ENCODE data around the gene CTNNB1.
A peak's percentile ranks its signal among the peaks of the same experiment; 100 is the strongest.

The CTNNB1 gene

DNA sequence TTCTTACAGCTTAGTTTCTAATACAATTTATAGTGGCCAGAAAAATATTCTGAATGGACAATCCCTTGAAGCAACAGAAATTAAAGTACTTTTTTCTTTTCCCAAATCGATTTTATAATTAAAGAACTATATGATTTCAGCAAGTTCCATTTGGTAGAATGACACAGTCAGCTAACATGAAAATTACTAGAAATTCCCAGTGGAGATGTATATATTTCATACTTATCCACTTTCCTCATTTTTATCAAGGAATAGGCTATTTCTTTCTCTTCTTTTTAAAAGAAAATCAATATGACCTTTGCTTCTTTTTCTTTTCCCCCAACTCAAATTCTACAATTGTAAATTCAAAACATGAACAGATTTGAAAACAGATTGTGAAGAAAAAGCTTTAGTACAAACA lies 6.4 kb upstream of the CTNNB1 start:
- DNase-seq (ENCODE audit: low read depth in 2 of 2) = no peak

GRCh38 chr3:41193794-41194539 lies 5.3 kb upstream of the CTNNB1 start:
- no peak for DNase-seq (ENCODE audit: low read depth in 2 of 2)

GRCh38 chr3:41194701-41195100 lies 4.6 kb upstream of the CTNNB1 start:
- DNase-seq (ENCODE audit: low read depth in 2 of 2) = no peak

DNA sequence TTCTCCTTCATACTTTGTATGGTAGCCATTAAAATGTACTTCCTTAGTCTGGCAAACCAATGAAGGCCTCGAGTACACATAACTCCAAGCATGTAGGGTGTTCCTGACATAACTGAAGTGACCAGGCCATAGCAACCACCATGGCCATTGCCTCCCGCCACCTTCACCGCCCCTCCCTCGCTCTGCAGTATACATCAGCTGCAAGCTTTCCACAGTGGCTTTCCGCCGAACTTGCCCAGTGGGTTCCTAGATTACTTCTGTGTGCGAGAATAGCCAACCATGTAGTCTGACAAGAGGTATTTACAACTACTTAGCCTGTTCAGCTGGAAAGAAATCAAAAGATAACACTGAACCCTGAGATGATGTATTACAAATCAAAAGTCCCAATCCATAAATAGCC lies 3.4 kb upstream of the CTNNB1 start:
- DNase-seq (ENCODE audit: low read depth in 2 of 2) = no peak

DNA sequence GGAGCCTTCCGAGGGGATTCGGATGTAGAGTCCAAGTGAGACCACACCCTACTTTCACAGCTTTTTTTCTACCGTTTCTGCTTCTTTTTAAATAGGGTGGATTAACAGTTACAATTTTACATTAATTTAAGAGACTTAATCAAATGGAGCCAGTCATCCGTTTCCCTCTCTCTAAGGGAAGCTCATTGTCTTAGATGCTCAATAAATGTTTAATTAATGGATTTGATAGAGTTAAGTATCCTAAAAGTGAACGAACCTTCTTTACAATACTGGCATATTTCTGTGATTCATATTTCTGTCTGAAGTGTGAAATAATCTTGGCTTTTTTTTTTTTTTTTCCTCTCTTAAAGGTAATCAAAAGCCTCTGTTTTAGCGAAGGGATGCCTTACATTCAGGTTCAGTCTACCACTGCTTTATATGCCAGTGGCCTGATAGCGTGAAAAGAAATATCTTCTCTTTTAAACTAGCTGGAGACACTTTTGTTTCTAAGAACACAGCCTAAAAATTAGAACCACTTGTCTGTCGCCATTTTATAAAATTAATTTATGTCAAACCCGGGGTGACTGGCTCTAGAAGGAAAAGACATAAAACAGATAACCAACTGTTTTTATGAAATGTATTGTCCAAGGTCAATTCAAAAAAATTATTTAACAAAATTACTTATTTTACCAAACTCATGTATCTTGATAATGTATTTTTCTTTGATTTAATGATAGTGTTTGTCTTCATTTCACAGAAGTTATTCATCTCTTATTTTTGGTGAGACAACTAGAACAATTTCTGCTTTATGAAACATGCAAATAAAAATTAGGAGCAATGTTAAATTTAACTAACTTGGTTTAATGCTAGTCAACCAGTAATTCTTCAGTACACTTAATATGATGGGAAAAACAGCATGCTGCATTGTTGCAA lies 2.5 kb upstream of the CTNNB1 start:
- DNase-seq (ENCODE audit: low read depth in 2 of 2) = no peak

DNA sequence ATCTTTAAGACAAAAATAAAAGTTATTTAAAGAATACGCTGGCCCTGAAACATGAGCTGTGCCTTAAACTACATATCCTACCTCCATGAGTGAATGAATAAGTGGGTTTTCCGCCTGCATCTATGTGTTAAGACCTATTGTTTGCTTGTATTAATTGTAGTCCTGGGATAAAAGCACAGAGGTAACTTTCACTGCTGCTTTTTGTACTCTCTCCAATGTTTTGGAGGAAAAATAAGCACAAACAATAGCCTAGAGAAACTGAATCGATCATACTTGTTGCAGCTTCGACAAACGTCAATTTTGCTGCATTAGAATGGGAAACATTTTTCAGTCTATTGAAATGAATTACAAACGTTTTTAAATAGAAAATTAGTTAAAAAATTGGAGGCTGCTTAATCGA lies 1.3 kb upstream of the CTNNB1 start:
- no peak for DNase-seq (ENCODE audit: low read depth in 2 of 2)

- no peak for DNase-seq (ENCODE audit: low read depth in 2 of 2)
Observed at GRCh38 chr3:41198526-41198925, 779 bp upstream of the CTNNB1 start.

DNA sequence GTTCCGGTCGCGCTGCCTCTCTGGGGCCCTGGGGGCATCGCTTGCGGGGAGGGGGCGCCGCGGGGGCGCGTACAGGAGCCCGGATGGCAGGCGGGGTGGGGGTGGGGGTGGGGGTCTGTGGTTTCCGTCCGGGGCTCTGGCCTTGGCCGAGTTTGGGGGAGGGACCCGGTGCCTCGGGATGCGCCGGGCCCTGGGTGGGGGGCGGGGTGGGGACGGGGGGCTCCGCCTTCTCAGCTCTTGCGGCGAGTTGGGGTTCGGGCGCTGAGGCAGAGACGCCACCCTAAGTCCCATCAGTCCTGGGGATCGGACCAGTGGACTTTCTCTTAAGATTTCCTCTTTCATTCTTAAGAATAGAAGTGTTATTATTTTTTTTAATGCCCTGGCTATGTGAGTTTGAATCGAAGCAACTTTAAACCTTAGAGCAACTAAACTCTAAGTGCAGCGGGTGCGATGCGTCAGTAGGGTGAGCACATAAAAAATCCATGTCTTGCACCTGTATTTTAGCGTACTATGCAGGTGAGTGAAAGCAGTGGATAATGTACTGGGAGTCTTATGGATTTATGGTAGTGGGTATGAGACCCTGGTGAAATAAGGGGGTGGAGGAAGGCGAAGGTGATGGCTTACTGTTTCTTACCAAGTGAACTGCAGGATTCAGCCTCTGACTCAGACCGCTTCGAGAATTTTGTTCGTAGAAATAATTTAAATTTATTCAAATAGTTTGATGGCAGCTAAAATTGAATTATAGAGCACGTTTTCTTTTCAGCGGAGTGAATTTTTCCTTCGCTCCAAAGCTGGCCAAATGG lies 762 bp downstream of the CTNNB1 start:
- DNase-seq (ENCODE audit: low read depth in 2 of 2) = peak; percentile 12 to 14

GRCh38 chr3:41200669-41201021 lies 1.3 kb downstream of the CTNNB1 start:
- DNase-seq (ENCODE audit: low read depth in 2 of 2) = no peak

DNA sequence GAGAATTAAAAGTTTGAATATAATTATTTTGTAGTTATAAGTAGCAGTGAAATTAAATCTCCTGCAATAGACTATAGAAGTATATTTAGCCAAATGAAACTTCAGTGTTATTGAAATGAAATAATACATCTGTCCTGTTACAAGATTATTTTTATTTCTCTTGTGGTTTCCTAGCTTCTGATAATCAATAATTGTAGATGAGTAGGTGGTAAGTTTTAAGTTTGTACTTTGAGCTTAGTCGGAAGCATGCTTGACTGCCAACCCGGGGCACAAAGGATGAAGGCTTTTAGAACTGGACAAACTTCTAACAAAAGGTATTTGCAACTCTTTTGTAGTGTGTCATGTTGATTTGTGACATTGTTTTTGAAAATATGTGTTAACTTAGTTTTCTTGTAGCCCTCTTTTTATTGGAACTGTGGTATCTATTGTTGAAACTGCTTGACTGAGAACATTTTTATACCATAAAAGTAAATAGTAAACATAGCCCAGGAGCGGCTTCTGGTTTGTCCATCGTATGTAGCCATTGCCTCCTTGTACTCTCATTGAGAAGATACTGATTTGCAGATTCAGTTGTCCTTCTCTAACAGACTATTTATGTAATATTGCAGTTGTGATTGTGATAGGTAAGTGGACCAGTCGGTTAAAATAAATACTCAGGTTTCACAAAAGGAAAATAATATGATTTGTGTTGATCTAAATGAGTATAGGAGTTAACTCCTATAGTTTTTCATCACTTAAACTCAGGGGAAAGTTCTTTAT lies 2.9 kb downstream of the CTNNB1 start:
- DNase-seq (ENCODE audit: low read depth in 2 of 2) = no peak

GRCh38 chr3:41202834-41203345 lies 3.6 kb downstream of the CTNNB1 start:
- DNase-seq (ENCODE audit: low read depth in 2 of 2) = no peak

- no peak for DNase-seq (ENCODE audit: low read depth in 2 of 2)
Observed at GRCh38 chr3:41204369-41204768, 5.1 kb downstream of the CTNNB1 start.

DNA sequence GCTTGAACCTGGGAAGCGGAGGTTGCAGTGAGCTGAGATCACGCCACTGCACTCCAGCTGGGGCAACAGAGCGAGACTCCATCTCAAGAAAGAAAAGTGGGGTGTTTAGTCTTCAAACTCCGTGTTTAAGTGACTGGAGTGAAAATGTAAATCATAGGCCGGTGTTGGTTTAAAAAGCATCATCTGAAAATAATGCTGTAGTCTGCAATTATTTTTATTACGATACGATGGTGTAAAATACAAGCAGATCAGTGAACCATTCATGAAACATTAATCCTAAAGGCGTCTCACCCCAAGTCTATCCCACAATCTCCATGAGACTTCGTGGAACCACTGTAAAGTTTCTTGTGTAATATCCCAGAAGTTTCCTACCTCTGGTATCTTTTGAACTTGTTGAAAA lies 6.3 kb downstream of the CTNNB1 start:
- no peak for DNase-seq (ENCODE audit: low read depth in 2 of 2)

DNA sequence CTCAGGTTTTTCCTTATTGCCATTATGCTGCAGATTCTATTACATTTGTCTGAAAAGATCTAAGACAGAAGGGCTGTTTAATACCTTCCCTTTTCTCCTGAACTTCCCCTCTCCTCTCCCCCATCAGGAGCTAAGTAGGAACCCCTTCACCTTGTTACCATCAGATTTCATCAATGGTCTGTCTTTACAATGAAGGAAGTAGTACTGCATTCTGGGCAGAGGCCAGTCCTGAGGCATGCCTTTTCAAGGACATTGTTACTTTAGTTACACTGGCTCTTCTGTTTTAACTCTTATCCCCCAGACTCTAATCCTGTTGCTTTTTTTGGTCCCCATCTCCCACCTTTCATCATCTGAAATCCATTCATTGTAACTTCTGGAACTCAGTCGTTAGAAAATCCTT lies 8.1 kb downstream of the CTNNB1 start:
- DNase-seq (ENCODE audit: low read depth in 2 of 2) = no peak

DNA sequence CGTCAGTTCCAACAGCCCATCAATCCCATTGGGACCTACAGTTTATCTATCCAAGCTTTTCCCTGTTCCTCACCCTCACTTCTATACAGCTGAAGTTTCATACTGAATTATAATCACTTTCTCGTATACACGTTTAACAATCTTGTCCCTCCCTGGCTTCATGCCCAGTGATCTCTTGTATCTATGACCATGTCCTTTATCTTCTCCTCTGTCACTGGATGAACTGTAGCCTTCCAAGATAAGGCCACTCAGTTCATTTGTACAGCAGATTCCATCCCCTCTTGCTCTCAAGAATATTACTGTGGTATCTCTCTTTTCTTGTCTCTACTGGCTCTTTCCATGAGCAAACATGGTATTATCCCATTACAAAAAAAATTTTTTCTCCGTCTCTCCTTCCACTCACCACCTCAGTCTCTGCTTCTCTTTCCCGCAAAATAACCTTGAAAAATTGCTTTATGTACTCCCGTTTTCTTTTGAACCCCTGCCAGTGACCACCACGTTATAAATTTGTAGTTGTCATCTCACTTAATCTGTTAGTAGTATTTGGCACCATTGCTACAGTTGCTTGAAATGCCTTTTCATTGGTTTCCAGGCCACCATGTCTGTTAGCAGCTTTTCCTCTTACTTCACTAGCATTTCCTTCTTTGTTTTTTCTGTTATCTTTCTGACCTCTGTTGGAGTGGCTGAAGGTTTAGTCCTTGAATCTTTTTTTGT lies 9.4 kb downstream of the CTNNB1 start:
- DNase-seq (ENCODE audit: low read depth in 2 of 2) = no peak

- DNase-seq (ENCODE audit: low read depth in 2 of 2) = no peak
Observed at GRCh38 chr3:41209646-41210045, 10.3 kb downstream of the CTNNB1 start.

- DNase-seq (ENCODE audit: low read depth in 2 of 2) = no peak
Observed at GRCh38 chr3:41210966-41211365, 11.7 kb downstream of the CTNNB1 start.

GRCh38 chr3:41212088-41212487 lies 12.8 kb downstream of the CTNNB1 start:
- DNase-seq (ENCODE audit: low read depth in 2 of 2) = no peak

GRCh38 chr3:41213588-41213987 lies 14.3 kb downstream of the CTNNB1 start:
- DNase-seq (ENCODE audit: low read depth in 2 of 2) = no peak

DNA sequence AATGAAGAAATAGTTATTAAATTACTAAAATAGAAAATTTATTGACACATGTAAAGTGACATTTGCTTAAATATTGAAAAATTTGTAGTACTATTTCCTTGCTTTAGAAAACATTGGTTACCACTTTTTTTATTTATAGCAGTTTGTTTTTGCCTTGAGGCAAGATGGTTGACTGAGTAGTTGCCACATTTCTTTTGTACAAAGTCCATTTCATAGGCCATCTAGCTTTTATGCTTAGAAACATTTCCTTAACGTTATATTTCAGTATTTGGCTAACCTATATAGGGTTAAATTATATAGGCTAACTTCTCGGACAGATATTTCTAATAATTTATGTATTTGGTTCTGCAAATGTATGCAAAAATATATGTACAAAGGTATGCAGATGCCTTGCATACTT lies 17.1 kb downstream of the CTNNB1 start:
- no peak for DNase-seq (ENCODE audit: low read depth in 2 of 2)

- DNase-seq (ENCODE audit: low read depth in 2 of 2) = no peak
Observed at GRCh38 chr3:41216993-41217392, 17.7 kb downstream of the CTNNB1 start.

All from activated CD8-positive, alpha-beta memory T cell treated with anti-CD3 and anti-CD28 coated beads for 4 hours (primary cell).